Kidney (tissue), 14 donors: ENCODE measurements around the gene PHF14. TPM values are rescaled to one million over a fixed set of nuclear protein-coding genes. Genes with fewer than 3 reads are reported as not detected.

Experiments used
- DNase-seq, 5 donors: peaks; one replicate each; pipeline ENCODE4 v3.0.0-alpha.2; 2013 to 2020
- FAIRE-seq: peaks from 2 replicates; lab custom pipeline; 2012; peaks lifted over from hg19 to GRCh38; lab: Jason Lieb, UNC
- H3K27ac ChIP-seq, 2 donors: one replicate each; pipeline ENCODE4 v1.7.0; 2013; ENCODE audit warnings: low read depth in 2 of 2, low read length in 2 of 2, inconsistent platforms in 1 of 2
- H3K27me3 ChIP-seq: one replicate; pipeline ENCODE4 v1.7.1; 2013; ENCODE audit warnings: low read length, inconsistent platforms; ENCODE audit not compliant: control insufficient read depth, insufficient read depth
- H3K36me3 ChIP-seq, 3 donors: one replicate each; pipeline versions ENCODE4 v1.7.0 to v1.7.1; 2013; ENCODE audit warnings: low read length in 3 of 3, control low read depth in 1 of 3, inconsistent platforms in 1 of 3; ENCODE audit not compliant: insufficient read depth in 3 of 3, control insufficient read depth in 2 of 3
- H3K4me1 ChIP-seq, 3 donors: one replicate each; pipeline versions ENCODE4 v1.7.0 to v1.7.1; 2013; ENCODE audit warnings: low read length in 3 of 3, inconsistent platforms in 1 of 3, low read depth in 1 of 3; ENCODE audit not compliant: control insufficient read depth in 2 of 3, insufficient read depth in 2 of 3
- H3K4me3 ChIP-seq, 3 donors: one replicate each; pipeline versions ENCODE4 v1.7.0 to v1.8.1; 2013; ENCODE audit warnings: low read length in 3 of 3, control low read depth in 1 of 3, inconsistent platforms in 1 of 3
- H3K9ac ChIP-seq, 3 donors: one replicate each; pipeline versions ENCODE4 v1.7.0 to v1.7.1; 2013; ENCODE audit warnings: low read length in 3 of 3, control low read depth in 1 of 3, inconsistent platforms in 1 of 3
- H3K9me3 ChIP-seq, 3 donors: one replicate each; pipeline versions ENCODE4 v1.7.0 to v1.7.1; 2013; ENCODE audit warnings: low read length in 3 of 3, control low read depth in 1 of 3, inconsistent platforms in 1 of 3; ENCODE audit not compliant: control insufficient read depth in 2 of 3, insufficient read depth in 1 of 3
- CTCF ChIP-seq: IDR thresholded peaks from 3 replicates; pipeline ENCODE4 v1.5.1; 2012; ENCODE audit warnings: mild to moderate bottlenecking, moderate library complexity, borderline replicate concordance; ENCODE audit not compliant: insufficient read depth; ENCODE audit errors: extremely low read depth
- intact Hi-C: fragments of 100-400 bp; cut with DNase I; formaldehyde crosslinking; loops from one replicate; pipeline ENCODE4 v1.11.1; 2022
- polyA plus RNA-seq: library from polyadenylated mRNA; stranded (reverse); fragments of 350-450 nt; fragmentation: Illumina TruSeq; extraction: RNeasy Lipid Tissue Mini Kit (QIAGEN cat#74804); gene quantifications from one replicate; pipeline ENCODE4 v1.2.3, GENCODE V29; 2014; ENCODE audit warnings: low read depth, low replicate concordance; ENCODE audit not compliant: insufficient read depth
- total RNA-seq: library from RNA; stranded (reverse); fragmentation: NEBNext Ultra II Directional; extraction: Animal tissue kit (Norgen Biotek cat#: 25700); gene quantifications from one replicate; pipeline ENCODE4 v1.2.1, GENCODE V29; 2021
- donor health status: control.
- donor health status: control.
- donor health status: control.
- donor health status: control.
- donor health status: control.
- donor health status: DM: yes; HTN: yes; CAD: no.
- donor health status: Normal renal cell carcinoma (clear cell type).

The PHF14 gene
- total and polyA plus RNA-seq, 2 donors from 2014 or later = 17.1 to 31.7 TPM

GRCh38 chr7:11217848-11218565 is 244.3 kb downstream of the PHF14 start:
- FAIRE-seq (no peak), DNase-seq (no peak)
- H3K4me3 ChIP-seq = no peak overlapping the region
- TF ChIP-seq CTCF = no peak
- H3K36me3 ChIP-seq = no peaks in the 10 kb centered on the region
- H3K4me1 ChIP-seq = peaks cover 0 to 19% (median 3%) of the 10 kb centered on the region in 3 donors
- H3K9me3 ChIP-seq = no peaks in the 10 kb centered on the region
- no peak overlapping the region for H3K9ac ChIP-seq
- H3K27ac ChIP-seq = no peak overlapping the region
- intact Hi-C loops = no loop called here
- no peaks in the 10 kb centered on the region for H3K27me3 ChIP-seq
